B cell (primary cell): ENCODE results near the gene DR1. TPM values are rescaled to one million over a fixed set of nuclear protein-coding genes. Genes with fewer than 3 reads are reported as not detected.

ENCODE experiments used
- ATAC-seq: fragments of 200-7000 bp; cut with Tn5 transposase; one replicate; pipeline ENCODE4 v1.10.0; 2021; ENCODE audit warnings: low read depth, mild to moderate bottlenecking, moderate number of reproducible peaks, moderate library complexity
- CTCF ChIA-PET: fragments of 350-600 bp; sonication (Branson Sonifier 250); formaldehyde crosslinking; loops from one replicate; lab custom pipeline; 2021; ENCODE audit warnings: antibody characterized with exemption, inconsistent platforms; lab: Charles Lee
- POLR2A ChIA-PET: fragments of 350-600 bp; sonication (Branson Sonifier 250); formaldehyde crosslinking; loops from one replicate; lab custom pipeline; 2021; ENCODE audit warnings: antibody characterized with exemption; lab: Charles Lee
- DNase-seq: peaks from one replicate; pipeline ENCODE4 v3.0.0; 2013
- H2AFZ ChIP-seq: 2 replicates; pipeline ENCODE4 v1.6.1; 2012; ENCODE audit warnings: mild to moderate bottlenecking, low read depth, low read length; ENCODE audit not compliant: insufficient read depth, poor library complexity, severe bottlenecking
- H3K27ac ChIP-seq, 2 donors: 1 replicate in 1 of 2; 2 replicates in 1 of 2; pipeline ENCODE4 v1.5.1; 2012 to 2013; ENCODE audit warnings: low read length in 2 of 2, mild to moderate bottlenecking in 2 of 2, moderate library complexity in 1 of 2
- H3K27me3 ChIP-seq, 4 experiments: fragments of 200-600 bp in 1 of 4; sonication (generic) in 1 of 4; replicated peaks in 1 of 4; 1 replicate in 2 of 4; 2 replicates in 2 of 4; pipeline versions ENCODE4 v1.6.1 to v1.7.0; 2013 to 2016; ENCODE audit warnings: low read length in 3 of 4, mild to moderate bottlenecking in 2 of 4, mixed read lengths in 1 of 4, moderate library complexity in 1 of 4; ENCODE audit not compliant: insufficient read depth in 4 of 4, control insufficient read depth in 3 of 4; ENCODE audit errors: control extremely low read depth in 1 of 4
- H3K36me3 ChIP-seq, 2 experiments: replicated peaks in 1 of 2; 1 replicate in 1 of 2; 2 replicates in 1 of 2; pipeline versions ENCODE4 v1.6.1 to v1.7.1; 2013; ENCODE audit warnings: low read length in 1 of 2; ENCODE audit not compliant: insufficient read depth in 2 of 2, control insufficient read depth in 1 of 2; ENCODE audit errors: control extremely low read depth in 1 of 2, extremely low read depth in 1 of 2
- H3K4me1 ChIP-seq, 2 donors: fragments of 200-600 bp in 1 of 2; sonication (generic) in 1 of 2; 1 replicate in 1 of 2; 2 replicates in 1 of 2; pipeline versions ENCODE4 v1.5.1 to v1.6.1; 2013 to 2017; ENCODE audit warnings: low read length in 2 of 2; ENCODE audit not compliant: control insufficient read depth in 2 of 2, insufficient read depth in 2 of 2
- H3K4me2 ChIP-seq: replicated peaks from 2 replicates; pipeline ENCODE3; 2012; ENCODE audit warnings: mild to moderate bottlenecking, low read depth, low read length; ENCODE audit not compliant: poor library complexity, severe bottlenecking
- H3K4me3 ChIP-seq, 5 experiments: fragments of 200-600 bp in 1 of 5; sonication (generic) in 1 of 5; 1 replicate in 3 of 5; 2 replicates in 2 of 5; pipeline versions ENCODE4 v1.5.1 to v1.7.0; 2011 to 2016; ENCODE audit warnings: low read length in 4 of 5, mild to moderate bottlenecking in 4 of 5, low read depth in 2 of 5, control low read depth in 1 of 5, moderate library complexity in 1 of 5; ENCODE audit not compliant: insufficient read depth in 1 of 5; ENCODE audit errors: control extremely low read depth in 1 of 5, extremely low read depth in 1 of 5
- H3K79me2 ChIP-seq: fragments of 200-600 bp; sonication (generic); one replicate; pipeline ENCODE4 v1.6.0; 2016; ENCODE audit warnings: low read length; ENCODE audit not compliant: control insufficient read depth, insufficient read depth
- H3K9ac ChIP-seq: fragments of 200-600 bp; sonication (generic); 2 replicates; pipeline ENCODE4 v1.6.1; 2017; ENCODE audit warnings: mild to moderate bottlenecking, low read length, moderate library complexity
- H3K9me3 ChIP-seq, 3 donors: one replicate each; pipeline versions ENCODE4 v1.6.1 to v1.7.1; 2013; ENCODE audit warnings: low read length in 2 of 3; ENCODE audit not compliant: control insufficient read depth in 2 of 3, insufficient read depth in 1 of 3; ENCODE audit errors: control extremely low read depth in 1 of 3
- H4K20me1 ChIP-seq: 2 replicates; pipeline ENCODE4 v1.6.0; 2012; ENCODE audit warnings: mild to moderate bottlenecking, low read length; ENCODE audit not compliant: insufficient read depth, control insufficient read depth, poor library complexity, severe bottlenecking
- H3K27ac Mint-ChIP-seq: one replicate; pipeline ENCODE4 v1.8.0; 2021; ENCODE audit warnings: mixed read lengths
- H3K27me3 Mint-ChIP-seq: one replicate; pipeline ENCODE4 v1.8.0; 2021; ENCODE audit warnings: mixed read lengths
- H3K4me1 Mint-ChIP-seq: one replicate; pipeline ENCODE4 v1.8.0; 2021; ENCODE audit warnings: mixed read lengths
- H3K4me3 Mint-ChIP-seq: one replicate; pipeline ENCODE4 v1.8.0; 2021; ENCODE audit warnings: mixed read lengths
- H3K9me3 Mint-ChIP-seq: one replicate; pipeline ENCODE4 v1.8.0; 2022; ENCODE audit warnings: mixed read lengths; ENCODE audit not compliant: insufficient read depth
- CTCF ChIP-seq: fragments of 200-600 bp; IDR thresholded peaks from one replicate; pipeline ENCODE4 v1.8.0; 2022; ENCODE audit warnings: antibody characterized with exemption, mild to moderate bottlenecking
- EZH2 ChIP-seq: IDR thresholded peaks from 2 replicates; pipeline ENCODE4 v1.6.1; 2012; ENCODE audit warnings: borderline replicate concordance, low read depth, mild to moderate bottlenecking, moderate library complexity, low read length; ENCODE audit not compliant: insufficient read depth, poor library complexity, severe bottlenecking
- WGBS: methylation state at CpG from one replicate; pipeline ENCODE4 v1.1.5; 2013; ENCODE audit warnings: missing lambda C conversion rate; ENCODE audit not compliant: insufficient coverage; 5-methylcytosine and 5-hydroxymethylcytosine counted together
- intact Hi-C: fragments of 100-400 bp; cut with micrococcal nuclease; formaldehyde crosslinking; loops from one replicate; pipeline ENCODE4 v1.10.0; 2022
- polyA plus RNA-seq: library from polyadenylated mRNA; depleted of rRNA; stranded (reverse); fragments of >200 nt; gene quantifications from 2 replicates; pipeline ENCODE4 v1.2.3, GENCODE V29; 2012
- total RNA-seq, 2 donors: library from RNA; stranded (reverse); fragments of 120-200 nt in 1 of 2; gene quantifications; 1 replicate in 1 of 2; 2 replicates in 1 of 2; pipeline versions ENCODE4 v1.2.3 to v1.2.4, GENCODE V29; 2013 to 2022

Gene DR1
- total and polyA plus RNA-seq, 2 donors (not counting 1 experiment from before 2014, with no cell fraction given) = 11.4 to 69.2 TPM

GRCh38 chr1:93344484-93344883 lies 1.2 kb upstream of the DR1 start:
- no peak overlapping the region for H3K9ac ChIP-seq
- no peak overlapping the region for H3K27ac Mint-ChIP-seq
- ATAC-seq = no peak

More at GRCh38 chr1:93344484-93344883, 1.2 kb upstream of the DR1 start:
- H3K27ac ChIP-seq = no peak overlapping the region
- peaks cover 64% of the 10 kb centered on the region for H3K79me2 ChIP-seq
- ChIA-PET CTCF (interaction anchor here (1.0 kb wide), 1 partner anchor 264 kb away, joined by 3 read pairs; no protein-coding TSS in a partner anchor), POLR2A (no interaction called here)
- H3K4me1 Mint-ChIP-seq = peaks cover 41% of the 10 kb centered on the region
- H3K4me3 ChIP-seq = no peak overlapping the region
- no peaks in the 10 kb centered on the region for H3K27me3 ChIP-seq
- peak overlapping the region; percentile 14 for H3K4me3 Mint-ChIP-seq
- peaks cover 8 to 30% of the 10 kb centered on the region in 2 donors for H3K4me1 ChIP-seq
- WGBS = no CpG with 5 or more reads among the region's 6 CpGs
- no peak for DNase-seq
- intact Hi-C loops = loop anchor here (2.0 to 10.0 kb wide), 4 partner anchors 266 to 1890 kb away; partner anchors contain the start of genes ABCD3, DIPK1A, MTF2 and RWDD3
- no peaks in the 10 kb centered on the region for H3K36me3 ChIP-seq
- H2AFZ ChIP-seq = no peak overlapping the region
- TF ChIP-seq CTCF (no peak), EZH2 (no peak)
- no peaks in the 10 kb centered on the region for H3K9me3 ChIP-seq
- H4K20me1 ChIP-seq = peaks cover 3% of the 10 kb centered on the region
- H3K9me3 Mint-ChIP-seq = no peaks in the 10 kb centered on the region
- no peaks in the 10 kb centered on the region for H3K27me3 Mint-ChIP-seq
- no peak overlapping the region for H3K4me2 ChIP-seq
